Measurements from ENCODE around the gene SCGB1D2. TPM values are rescaled to one million over a fixed set of nuclear protein-coding genes. Genes with fewer than 3 reads are reported as not detected.

SCGB1D2 gene
- total and polyA plus RNA-seq, 4 donors, result not detected

DNA sequence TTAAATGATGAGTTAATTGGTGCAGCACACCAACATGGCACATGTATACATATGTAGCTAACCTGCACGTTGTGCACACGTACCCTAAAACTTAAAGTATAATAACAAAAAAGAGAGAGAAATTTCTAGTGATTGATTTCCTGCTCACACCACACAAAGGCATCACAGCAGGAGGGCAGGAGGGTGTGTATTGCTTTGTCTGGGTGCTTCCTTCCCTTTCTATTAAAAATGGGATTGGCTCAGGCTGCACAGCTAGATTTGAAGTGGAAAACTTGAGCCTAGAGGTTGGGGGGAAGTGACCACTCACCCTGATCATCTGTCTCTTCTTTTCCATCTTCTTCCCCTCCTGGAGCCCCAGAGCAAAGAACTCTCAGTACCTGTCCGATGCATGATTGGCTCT, 944 bp upstream of the SCGB1D2 start:
- no peaks in the 10 kb centered on the region for H3K9me3 ChIP-seq (ENCODE audit: control insufficient read depth, low read length)
- ATAC-seq (ENCODE audit: low FRiP score), result no peak
- WGBS, 2 donors, result 82 to 87% methylated on average over 3 of the region's 3 CpGs
- no peak for DNase-seq
- H3K27ac ChIP-seq (ENCODE audit: low read depth in 1 of 2, low read length in 2 of 2), result no peak overlapping the region
- H3K4me3 ChIP-seq (ENCODE audit: low read length in 2 of 2), result no peak overlapping the region
- intact Hi-C loops (cut with DNase I), result no loop called here
- no peaks in the 10 kb centered on the region for H3K27me3 ChIP-seq (ENCODE audit: control insufficient read depth in 1 of 2, insufficient read depth in 2 of 2, low read length in 1 of 2)
- no peaks in the 10 kb centered on the region for H3K4me1 ChIP-seq (ENCODE audit: control insufficient read depth in 1 of 2, insufficient read depth in 2 of 2, low read length in 2 of 2)
- no peaks in the 10 kb centered on the region for H3K36me3 ChIP-seq (ENCODE audit: control insufficient read depth in 1 of 2, insufficient read depth in 2 of 2, low read length in 1 of 2)

DNA sequence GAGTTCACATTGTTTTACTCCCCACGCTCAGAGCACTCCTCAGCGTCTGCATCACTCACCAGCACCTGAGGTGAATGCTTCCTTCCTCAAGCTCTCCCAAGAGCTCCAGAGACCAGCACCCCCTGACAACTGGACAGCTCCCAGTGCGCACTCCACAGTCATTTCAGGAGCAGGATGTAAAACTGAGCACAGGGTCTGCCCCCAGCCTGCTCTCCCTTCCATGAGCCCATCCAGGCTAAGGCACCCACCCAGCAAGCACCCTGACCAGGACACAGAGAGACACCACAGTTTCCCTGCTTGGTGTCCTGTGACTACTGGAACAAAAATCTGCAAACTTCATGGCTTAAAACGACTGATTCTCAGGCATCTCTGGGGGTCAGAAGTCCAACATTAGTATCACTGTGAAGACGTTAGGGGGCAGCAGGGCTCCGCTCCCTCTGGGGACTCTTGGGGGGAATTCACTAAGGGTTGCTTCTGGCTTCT, 3.3 kb downstream of the SCGB1D2 start:
- no peak for ATAC-seq (ENCODE audit: low FRiP score)
- DNase-seq, result no peak
- Histone ChIP-seq H3K9me3 (ENCODE audit: control insufficient read depth, low read length) (peaks cover 1% of the 10 kb centered on the region), H3K36me3 (ENCODE audit: control insufficient read depth in 1 of 2, insufficient read depth in 2 of 2, low read length in 1 of 2) (no peaks in the 10 kb centered on the region), H3K27me3 (ENCODE audit: control insufficient read depth in 1 of 2, insufficient read depth in 2 of 2, low read length in 1 of 2) (no peaks in the 10 kb centered on the region), H3K4me1 (ENCODE audit: control insufficient read depth in 1 of 2, insufficient read depth in 2 of 2, low read length in 2 of 2) (no peaks in the 10 kb centered on the region), H3K27ac (ENCODE audit: low read depth in 1 of 2, low read length in 2 of 2) (no peak overlapping the region), H3K4me3 (ENCODE audit: low read length in 2 of 2) (no peak overlapping the region)
- WGBS, 2 donors, result 17 to 21% methylated on average over 6 of the region's 6 CpGs
- intact Hi-C loops (cut with DNase I), result no loop called here

DNA sequence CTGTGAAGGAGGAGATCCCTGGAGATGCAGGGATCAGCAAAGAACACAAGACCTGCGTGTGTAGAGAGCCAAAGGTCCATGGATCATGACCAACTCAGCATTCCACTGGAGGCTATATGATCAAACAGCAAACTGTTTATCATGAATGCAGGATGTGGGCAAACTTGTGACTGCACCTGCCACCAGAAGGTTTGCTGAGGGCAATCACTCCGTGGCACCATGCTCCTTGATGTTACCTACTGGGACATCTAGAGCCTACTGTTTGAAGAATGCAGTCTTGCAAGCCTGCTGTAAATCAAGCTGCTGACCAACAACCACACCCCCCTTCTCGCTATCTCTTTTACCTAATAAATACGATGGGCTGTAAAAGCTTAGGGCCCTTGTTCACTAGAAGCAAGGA, 9.7 kb downstream of the SCGB1D2 start:
- Histone ChIP-seq H3K9me3 (ENCODE audit: control insufficient read depth, low read length) (peaks cover 21% of the 10 kb centered on the region), H3K36me3 (ENCODE audit: control insufficient read depth in 1 of 2, insufficient read depth in 2 of 2, low read length in 1 of 2) (no peaks in the 10 kb centered on the region), H3K4me1 (ENCODE audit: control insufficient read depth in 1 of 2, insufficient read depth in 2 of 2, low read length in 2 of 2) (no peaks in the 10 kb centered on the region), H3K27ac (ENCODE audit: low read depth in 1 of 2, low read length in 2 of 2) (no peak overlapping the region), H3K4me3 (ENCODE audit: low read length in 2 of 2) (no peak overlapping the region), H3K27me3 (ENCODE audit: control insufficient read depth in 1 of 2, insufficient read depth in 2 of 2, low read length in 1 of 2) (peaks cover 0 to 1% of the 10 kb centered on the region in 2 donors)
- intact Hi-C loops (cut with DNase I), result no loop called here
- DNase-seq (no peak), ATAC-seq (ENCODE audit: low FRiP score) (no peak)
- WGBS, 2 donors, result 48 to 55% methylated on average over 4 of the region's 4 CpGs

DNA sequence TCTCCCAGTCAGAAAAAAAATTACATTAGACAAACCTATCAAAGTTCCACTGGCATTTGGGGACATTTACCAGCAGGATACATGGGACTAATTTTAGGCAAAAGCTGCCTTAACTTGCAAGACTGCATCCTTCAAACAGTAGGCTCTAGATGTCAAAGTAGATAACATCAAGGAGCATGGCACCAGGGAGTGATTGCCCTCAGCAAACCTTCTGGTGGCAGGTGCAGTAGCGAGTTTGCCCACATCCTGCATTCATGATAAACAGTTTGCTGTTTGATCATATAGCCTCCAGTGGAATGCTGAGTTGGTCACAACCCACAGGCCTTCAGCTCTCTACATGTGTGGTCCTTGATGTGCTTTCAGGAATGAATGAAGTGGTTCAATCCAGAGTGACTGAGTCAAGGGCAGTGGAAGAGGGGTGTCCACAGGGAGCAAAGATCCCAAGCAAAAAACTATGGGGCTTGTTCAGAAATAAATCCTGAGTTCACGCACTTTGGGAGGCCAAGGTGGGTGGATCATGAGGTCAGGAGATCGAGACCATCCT, 12.0 kb downstream of the SCGB1D2 start:
- DNase-seq, result no peak
- H3K4me3 ChIP-seq (ENCODE audit: low read length in 2 of 2), result no peak overlapping the region
- peaks cover 21% of the 10 kb centered on the region for H3K9me3 ChIP-seq (ENCODE audit: control insufficient read depth, low read length)
- H3K36me3 ChIP-seq (ENCODE audit: control insufficient read depth in 1 of 2, insufficient read depth in 2 of 2, low read length in 1 of 2), result no peaks in the 10 kb centered on the region
- 49 to 72% methylated on average over 3 of the region's 3 CpGs for WGBS, 2 donors
- intact Hi-C loops (cut with DNase I), result no loop called here
- H3K4me1 ChIP-seq (ENCODE audit: control insufficient read depth in 1 of 2, insufficient read depth in 2 of 2, low read length in 2 of 2), result no peaks in the 10 kb centered on the region
- H3K27me3 ChIP-seq (ENCODE audit: control insufficient read depth in 1 of 2, insufficient read depth in 2 of 2, low read length in 1 of 2), result peaks cover 0 to 1% of the 10 kb centered on the region in 2 donors
- ATAC-seq (ENCODE audit: low FRiP score), result no peak
- no peak overlapping the region for H3K27ac ChIP-seq (ENCODE audit: low read depth in 1 of 2, low read length in 2 of 2)

DNA sequence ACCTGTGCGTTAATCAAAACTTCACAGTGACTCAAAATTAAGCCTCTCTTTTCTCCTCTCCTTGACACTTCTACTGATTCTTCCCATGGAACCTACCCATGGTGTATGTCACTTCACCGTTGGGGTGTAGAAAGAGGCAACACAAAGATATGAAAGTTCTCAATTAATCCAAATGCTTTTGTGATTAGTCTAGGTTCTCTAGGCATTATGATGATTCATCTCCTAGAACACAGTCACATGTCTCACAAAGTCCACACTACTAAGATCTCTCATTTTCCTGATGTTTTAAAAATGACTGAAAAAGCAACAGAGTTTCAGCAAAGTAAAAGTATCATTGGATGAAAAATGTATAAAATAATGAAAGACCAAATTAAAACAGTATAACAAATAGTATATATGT, 14.2 kb downstream of the SCGB1D2 start:
- intact Hi-C loops (cut with DNase I), result no loop called here
- Histone ChIP-seq H3K27ac (ENCODE audit: low read depth in 1 of 2, low read length in 2 of 2) (no peak overlapping the region), H3K4me1 (ENCODE audit: control insufficient read depth in 1 of 2, insufficient read depth in 2 of 2, low read length in 2 of 2) (no peaks in the 10 kb centered on the region), H3K4me3 (ENCODE audit: low read length in 2 of 2) (no peak overlapping the region), H3K36me3 (ENCODE audit: control insufficient read depth in 1 of 2, insufficient read depth in 2 of 2, low read length in 1 of 2) (no peaks in the 10 kb centered on the region), H3K27me3 (ENCODE audit: control insufficient read depth in 1 of 2, insufficient read depth in 2 of 2, low read length in 1 of 2) (no peaks in the 10 kb centered on the region), H3K9me3 (ENCODE audit: control insufficient read depth, low read length) (peaks cover 15% of the 10 kb centered on the region)
- ATAC-seq (ENCODE audit: low FRiP score), result no peak
- 81 to 86% methylated on average over 2 of the region's 2 CpGs for WGBS, 2 donors
- DNase-seq, result no peak

DNA sequence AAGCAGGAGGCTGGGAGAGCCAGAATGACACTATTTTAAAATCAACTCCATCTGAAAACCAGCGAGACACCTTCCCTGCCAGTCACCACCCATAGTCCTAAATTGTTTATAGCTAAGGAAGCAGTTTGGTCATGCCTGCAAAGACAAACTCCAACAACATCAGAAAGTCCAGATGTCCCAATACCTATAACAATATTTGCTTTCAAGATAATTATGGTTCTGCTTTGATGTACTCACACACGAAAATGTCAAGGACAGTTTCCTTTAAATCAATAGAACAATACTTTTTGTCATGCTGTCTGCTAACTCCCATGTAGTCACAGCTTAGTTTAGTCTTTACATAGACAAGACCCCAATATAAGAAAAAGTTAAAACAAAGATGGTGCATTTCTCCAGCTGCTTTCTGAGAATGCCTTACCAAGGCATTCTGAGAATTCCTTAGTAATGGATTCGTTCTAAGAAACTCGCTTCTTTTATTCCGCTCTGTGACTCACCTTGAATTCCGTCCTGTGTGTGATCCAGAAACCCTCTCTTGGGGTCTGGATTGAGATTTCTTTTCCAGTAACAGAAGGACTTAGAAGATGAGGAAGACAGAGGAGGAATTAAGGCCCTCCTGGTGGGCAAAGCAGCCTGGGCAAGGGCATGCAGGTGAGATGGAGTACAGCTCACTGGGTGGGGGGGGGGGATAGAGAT, 18.4 kb downstream of the SCGB1D2 start:
- H3K27me3 ChIP-seq (ENCODE audit: control insufficient read depth in 1 of 2, insufficient read depth in 2 of 2, low read length in 1 of 2), result no peaks in the 10 kb centered on the region
- H3K4me1 ChIP-seq (ENCODE audit: control insufficient read depth in 1 of 2, insufficient read depth in 2 of 2, low read length in 2 of 2), result no peaks in the 10 kb centered on the region
- H3K9me3 ChIP-seq (ENCODE audit: control insufficient read depth, low read length), result peaks cover 1% of the 10 kb centered on the region
- H3K4me3 ChIP-seq (ENCODE audit: low read length in 2 of 2), result no peak overlapping the region
- intact Hi-C loops (cut with DNase I), result no loop called here
- ATAC-seq (ENCODE audit: low FRiP score) (no peak), DNase-seq (no peak)
- no peak overlapping the region for H3K27ac ChIP-seq (ENCODE audit: low read depth in 1 of 2, low read length in 2 of 2)
- no peaks in the 10 kb centered on the region for H3K36me3 ChIP-seq (ENCODE audit: control insufficient read depth in 1 of 2, insufficient read depth in 2 of 2, low read length in 1 of 2)
- WGBS, 2 donors, result 63 to 65% methylated on average over 6 of the region's 6 CpGs

DNA sequence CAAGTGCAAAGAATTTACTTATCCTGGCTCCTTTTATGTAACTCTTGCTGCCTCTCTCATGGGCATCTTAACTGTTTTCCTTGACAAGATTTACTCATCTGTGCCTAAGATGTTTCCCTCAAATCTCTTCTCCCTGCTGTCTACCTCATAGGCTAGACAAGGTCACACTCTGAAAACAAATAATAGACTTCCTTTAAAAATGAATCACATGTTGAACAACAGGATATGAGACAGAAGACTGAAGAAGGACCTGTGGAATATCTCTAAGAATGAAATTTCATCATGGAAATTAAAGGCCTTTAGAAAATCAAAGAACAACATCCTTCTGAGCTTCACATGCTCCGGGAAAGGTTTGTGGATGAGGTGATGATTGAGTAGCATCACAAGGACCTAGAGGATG, 22.0 kb downstream of the SCGB1D2 start:
- Histone ChIP-seq H3K4me3 (ENCODE audit: low read length in 2 of 2) (no peak overlapping the region), H3K27me3 (ENCODE audit: control insufficient read depth in 1 of 2, insufficient read depth in 2 of 2, low read length in 1 of 2) (peaks cover 0 to 3% of the 10 kb centered on the region in 2 donors), H3K27ac (ENCODE audit: low read depth in 1 of 2, low read length in 2 of 2) (no peak overlapping the region), H3K36me3 (ENCODE audit: control insufficient read depth in 1 of 2, insufficient read depth in 2 of 2, low read length in 1 of 2) (no peaks in the 10 kb centered on the region), H3K4me1 (ENCODE audit: control insufficient read depth in 1 of 2, insufficient read depth in 2 of 2, low read length in 2 of 2) (no peaks in the 10 kb centered on the region), H3K9me3 (ENCODE audit: control insufficient read depth, low read length) (no peaks in the 10 kb centered on the region)
- DNase-seq (no peak), ATAC-seq (ENCODE audit: low FRiP score) (no peak)
- WGBS, 2 donors, result 67 to 79% methylated on average over 1 of the region's 1 CpG
- intact Hi-C loops (cut with DNase I), result no loop called here

DNA sequence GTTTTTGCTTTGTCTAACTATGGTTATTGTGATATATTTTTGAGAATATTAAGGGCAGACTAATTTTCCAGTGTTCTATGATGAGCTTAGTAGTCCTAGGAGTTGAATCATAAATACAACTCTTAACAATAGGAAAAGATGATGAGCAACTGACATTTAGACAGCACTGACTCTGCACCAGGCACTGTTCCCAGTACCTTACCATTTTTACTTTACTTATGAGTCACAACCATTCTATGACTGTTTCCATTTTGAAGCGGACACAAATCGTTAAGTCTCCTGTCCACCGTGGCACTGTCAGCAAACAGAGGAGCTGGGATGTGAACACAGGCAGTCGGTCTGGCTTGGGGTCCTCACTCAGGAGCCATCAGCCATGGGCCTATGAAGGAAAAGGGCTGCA, 24.5 kb downstream of the SCGB1D2 start:
- H3K27ac ChIP-seq (ENCODE audit: low read depth in 1 of 2, low read length in 2 of 2), result no peak overlapping the region
- ATAC-seq (ENCODE audit: low FRiP score) (no peak), DNase-seq (no peak)
- H3K27me3 ChIP-seq (ENCODE audit: control insufficient read depth in 1 of 2, insufficient read depth in 2 of 2, low read length in 1 of 2), result peaks cover 0 to 3% of the 10 kb centered on the region in 2 donors
- no peaks in the 10 kb centered on the region for H3K4me1 ChIP-seq (ENCODE audit: control insufficient read depth in 1 of 2, insufficient read depth in 2 of 2, low read length in 2 of 2)
- no peaks in the 10 kb centered on the region for H3K9me3 ChIP-seq (ENCODE audit: control insufficient read depth, low read length)
- WGBS, 2 donors, result 67 to 70% methylated on average over 4 of the region's 4 CpGs
- intact Hi-C loops (cut with DNase I), result no loop called here
- no peak overlapping the region for H3K4me3 ChIP-seq (ENCODE audit: low read length in 2 of 2)
- no peaks in the 10 kb centered on the region for H3K36me3 ChIP-seq (ENCODE audit: control insufficient read depth in 1 of 2, insufficient read depth in 2 of 2, low read length in 1 of 2)

DNA sequence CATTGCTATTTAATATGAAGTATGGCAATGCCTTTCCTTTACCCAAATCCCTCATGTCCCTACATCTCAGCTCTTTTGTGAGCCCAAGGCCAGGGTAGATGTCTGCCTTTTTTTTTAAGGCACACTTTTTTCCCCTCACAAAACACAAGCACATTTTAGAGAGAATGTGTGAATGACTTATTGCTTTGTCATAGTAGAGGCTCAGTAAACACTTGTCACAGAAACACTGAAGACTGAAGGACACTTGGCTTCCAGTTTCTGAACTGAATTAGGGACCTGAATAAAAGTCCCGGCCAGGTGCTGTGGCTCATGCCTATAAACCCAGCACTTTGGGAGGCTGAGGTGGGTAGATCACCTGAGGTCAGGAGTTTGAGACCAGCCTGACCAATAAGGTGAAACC, 25.0 kb downstream of the SCGB1D2 start:
- no peak overlapping the region for H3K27ac ChIP-seq (ENCODE audit: low read depth in 1 of 2, low read length in 2 of 2)
- 68 to 78% methylated on average over 1 of the region's 1 CpG for WGBS, 2 donors
- no peaks in the 10 kb centered on the region for H3K36me3 ChIP-seq (ENCODE audit: control insufficient read depth in 1 of 2, insufficient read depth in 2 of 2, low read length in 1 of 2)
- DNase-seq (no peak), ATAC-seq (ENCODE audit: low FRiP score) (no peak)
- peaks cover 0 to 3% of the 10 kb centered on the region in 2 donors for H3K27me3 ChIP-seq (ENCODE audit: control insufficient read depth in 1 of 2, insufficient read depth in 2 of 2, low read length in 1 of 2)
- H3K4me3 ChIP-seq (ENCODE audit: low read length in 2 of 2), result no peak overlapping the region
- H3K9me3 ChIP-seq (ENCODE audit: control insufficient read depth, low read length), result no peaks in the 10 kb centered on the region
- no peaks in the 10 kb centered on the region for H3K4me1 ChIP-seq (ENCODE audit: control insufficient read depth in 1 of 2, insufficient read depth in 2 of 2, low read length in 2 of 2)
- intact Hi-C loops (cut with DNase I), result no loop called here
